AG20443 (cell line): ENCODE measurements around the gene FMO1.
"Not testable (repeated sequence)": the region's sequence is repeated elsewhere in the genome, so short reads cannot be mapped to it uniquely, and the experiment has no call there.

Experiments
- DNase-seq: peaks from one replicate; pipeline ENCODE4 v3.0.0; 2012; ENCODE audit warnings: low spot score, mixed read lengths

Gene FMO1, protein sequence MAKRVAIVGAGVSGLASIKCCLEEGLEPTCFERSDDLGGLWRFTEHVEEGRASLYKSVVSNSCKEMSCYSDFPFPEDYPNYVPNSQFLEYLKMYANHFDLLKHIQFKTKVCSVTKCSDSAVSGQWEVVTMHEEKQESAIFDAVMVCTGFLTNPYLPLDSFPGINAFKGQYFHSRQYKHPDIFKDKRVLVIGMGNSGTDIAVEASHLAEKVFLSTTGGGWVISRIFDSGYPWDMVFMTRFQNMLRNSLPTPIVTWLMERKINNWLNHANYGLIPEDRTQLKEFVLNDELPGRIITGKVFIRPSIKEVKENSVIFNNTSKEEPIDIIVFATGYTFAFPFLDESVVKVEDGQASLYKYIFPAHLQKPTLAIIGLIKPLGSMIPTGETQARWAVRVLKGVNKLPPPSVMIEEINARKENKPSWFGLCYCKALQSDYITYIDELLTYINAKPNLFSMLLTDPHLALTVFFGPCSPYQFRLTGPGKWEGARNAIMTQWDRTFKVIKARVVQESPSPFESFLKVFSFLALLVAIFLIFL

DNA sequence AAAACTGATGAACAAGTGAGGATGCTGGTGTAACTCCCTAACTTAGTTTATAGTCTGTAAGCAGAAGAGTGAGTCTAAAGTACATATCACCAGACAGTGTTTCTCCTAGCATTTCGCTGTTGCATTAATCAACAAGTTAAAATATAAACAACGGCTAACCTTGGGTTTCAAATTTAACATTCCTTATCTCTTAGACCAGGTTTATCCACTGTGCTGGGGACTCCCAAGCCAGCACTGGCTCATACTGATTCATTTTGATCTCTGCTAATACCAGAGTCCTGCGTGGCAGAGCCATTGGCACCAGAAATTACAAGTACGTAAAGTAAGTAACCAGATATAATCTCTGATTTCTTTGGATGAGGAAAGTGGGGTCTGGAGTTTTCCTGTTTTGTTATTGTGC, at the start of gene FMO1:
FMO1 (plus strand) TSS at position 193 of the 400 bp plus-strand sequence. CDS start 9,594 bp downstream, outside the sequence.
- DNase-seq = no peak

DNA sequence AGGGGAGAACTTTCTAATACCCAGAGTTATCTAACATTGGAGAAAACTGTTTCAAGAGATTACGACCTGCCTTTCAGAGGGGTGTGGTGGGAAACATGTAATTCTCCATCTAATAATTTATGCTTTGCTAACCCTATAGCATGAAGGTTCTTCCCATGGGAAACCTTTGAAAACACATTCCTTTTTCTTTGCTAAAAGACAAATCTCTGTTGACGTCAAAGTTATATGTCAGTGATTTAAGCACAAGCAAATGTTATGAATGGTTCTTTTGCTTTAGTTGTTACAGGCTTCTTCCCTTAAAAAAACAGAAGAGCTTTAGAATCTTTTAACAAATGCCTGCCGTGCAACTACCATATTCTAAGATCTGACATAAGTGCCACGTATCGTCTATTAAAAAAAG, 44.0 kb upstream of the FMO1 start:
- no peak for DNase-seq

DNA sequence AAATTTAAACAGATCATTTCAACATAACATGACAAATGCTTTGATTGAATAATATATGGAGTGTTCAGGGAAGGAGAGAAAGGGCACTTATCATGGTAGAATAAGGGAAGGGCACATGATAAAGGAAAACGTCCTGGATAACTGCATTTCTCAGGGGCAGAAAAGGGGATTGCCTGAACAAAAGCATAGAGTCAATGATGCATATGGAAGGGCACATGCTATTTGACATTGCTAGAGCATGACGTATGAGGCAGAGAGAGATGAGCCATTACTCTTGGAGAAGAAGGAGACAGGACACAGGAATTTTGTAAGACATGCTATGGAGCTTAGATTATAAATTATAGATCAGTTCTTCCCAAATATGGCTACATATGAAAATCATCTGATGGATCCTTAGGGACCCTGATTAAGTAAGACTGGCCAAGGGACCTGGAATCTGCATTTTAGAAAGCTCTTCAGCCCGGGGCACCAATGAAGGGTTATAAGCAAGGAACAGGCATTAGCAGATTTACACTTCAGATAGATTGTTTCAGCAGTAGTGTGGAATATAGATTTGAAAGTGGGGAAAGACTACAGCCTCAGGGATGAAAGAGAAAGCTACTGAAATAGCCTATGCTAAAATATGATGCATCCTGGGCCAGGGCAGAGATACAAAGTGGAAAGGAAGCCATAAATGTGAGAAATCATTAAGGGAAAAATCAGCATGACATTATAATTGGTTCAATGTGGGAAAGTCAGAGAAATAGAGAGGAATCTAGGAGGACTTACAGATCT, 41.9 kb upstream of the FMO1 start:
- DNase-seq = no peak

DNA sequence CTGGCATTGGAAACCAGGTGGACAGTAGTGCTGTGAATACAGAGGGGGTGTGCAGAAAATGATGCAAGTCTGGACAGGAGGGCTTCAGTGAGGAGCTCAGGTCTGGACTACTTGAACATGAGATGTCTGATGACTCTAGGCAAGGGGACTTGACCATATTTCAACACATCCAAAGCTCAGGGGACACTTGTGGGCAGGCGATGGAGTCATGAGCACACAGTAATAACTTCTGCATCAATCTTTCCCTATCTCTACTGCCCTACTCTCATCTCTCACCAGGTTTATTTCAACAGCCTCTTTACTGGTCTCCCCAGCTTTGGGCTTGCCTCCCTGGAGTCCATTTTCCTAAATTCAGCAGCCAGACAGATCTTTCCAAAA, 41.3 kb upstream of the FMO1 start:
- no peak for DNase-seq

DNA sequence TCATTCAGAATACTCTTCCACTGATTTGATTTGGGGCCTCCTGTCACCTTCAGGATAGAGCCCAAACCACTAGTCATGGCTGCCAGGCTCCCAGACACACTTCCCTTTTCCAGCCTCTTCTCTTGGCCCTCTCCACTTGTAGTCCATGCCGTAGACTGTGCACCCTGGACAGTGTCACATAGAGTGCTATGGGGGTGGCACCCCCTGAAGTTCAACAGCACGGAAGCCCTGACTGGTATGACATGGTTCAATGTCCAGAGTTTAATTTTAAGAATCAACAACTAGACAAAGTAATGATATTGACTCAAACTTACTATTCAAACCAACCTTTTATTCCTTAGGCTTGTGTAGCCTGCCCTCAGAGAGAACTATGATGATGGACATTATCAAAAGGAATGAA, 40.9 kb upstream of the FMO1 start:
- DNase-seq = no peak

DNA sequence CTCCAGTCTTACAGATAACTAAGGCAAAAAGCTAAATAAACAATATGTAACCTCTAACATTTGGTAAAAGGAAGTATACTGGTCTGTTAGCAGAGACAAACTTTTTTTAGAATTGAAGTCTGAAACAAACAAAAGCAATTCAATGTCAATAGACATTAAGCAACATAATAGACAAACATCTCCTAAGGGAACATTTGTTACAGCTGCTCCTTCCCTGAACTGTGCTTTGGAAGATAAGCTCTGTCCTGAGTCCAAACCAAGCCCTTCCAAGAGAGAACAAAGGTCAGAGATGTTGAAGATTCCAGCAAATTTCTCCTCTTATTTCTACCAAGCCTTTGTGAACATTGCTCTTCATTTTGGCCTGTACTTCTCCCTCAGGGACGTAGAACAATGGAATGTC, 37.9 kb upstream of the FMO1 start:
- no peak for DNase-seq

DNA sequence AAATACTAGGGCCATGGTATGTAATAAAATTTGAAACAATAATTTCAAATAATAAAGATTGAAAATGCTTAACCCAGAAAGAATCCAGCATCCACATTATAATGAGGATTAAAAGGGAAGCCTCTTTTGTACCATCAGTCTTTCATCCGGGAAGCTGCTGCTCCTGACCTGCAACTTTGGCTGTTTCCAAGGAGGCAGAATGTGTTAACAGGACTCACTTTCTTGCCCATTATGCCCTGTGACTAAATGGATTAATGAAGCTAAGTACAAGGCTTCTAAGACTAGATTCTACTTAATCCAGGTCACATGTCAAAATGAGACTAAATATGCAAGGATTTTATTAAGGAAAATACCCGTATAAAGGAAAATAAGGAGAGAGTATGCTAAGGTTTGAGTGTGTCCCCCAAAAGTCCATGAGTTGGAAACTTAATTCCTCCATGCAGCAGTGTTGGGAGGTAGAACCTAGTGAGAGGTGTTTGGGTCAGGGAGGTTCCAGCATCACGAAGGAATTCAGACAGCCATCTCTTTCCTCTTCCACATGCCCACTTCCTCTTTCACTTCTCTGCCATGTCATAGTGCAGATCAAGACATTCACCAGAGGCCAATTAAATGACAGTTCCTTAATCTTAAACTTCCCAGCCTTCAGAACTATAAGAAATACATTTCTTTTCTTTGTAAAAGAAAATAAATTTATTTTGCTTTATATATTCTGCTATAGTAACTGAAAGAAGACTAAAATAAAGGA, 35.5 kb upstream of the FMO1 start:
- no peak for DNase-seq

DNA sequence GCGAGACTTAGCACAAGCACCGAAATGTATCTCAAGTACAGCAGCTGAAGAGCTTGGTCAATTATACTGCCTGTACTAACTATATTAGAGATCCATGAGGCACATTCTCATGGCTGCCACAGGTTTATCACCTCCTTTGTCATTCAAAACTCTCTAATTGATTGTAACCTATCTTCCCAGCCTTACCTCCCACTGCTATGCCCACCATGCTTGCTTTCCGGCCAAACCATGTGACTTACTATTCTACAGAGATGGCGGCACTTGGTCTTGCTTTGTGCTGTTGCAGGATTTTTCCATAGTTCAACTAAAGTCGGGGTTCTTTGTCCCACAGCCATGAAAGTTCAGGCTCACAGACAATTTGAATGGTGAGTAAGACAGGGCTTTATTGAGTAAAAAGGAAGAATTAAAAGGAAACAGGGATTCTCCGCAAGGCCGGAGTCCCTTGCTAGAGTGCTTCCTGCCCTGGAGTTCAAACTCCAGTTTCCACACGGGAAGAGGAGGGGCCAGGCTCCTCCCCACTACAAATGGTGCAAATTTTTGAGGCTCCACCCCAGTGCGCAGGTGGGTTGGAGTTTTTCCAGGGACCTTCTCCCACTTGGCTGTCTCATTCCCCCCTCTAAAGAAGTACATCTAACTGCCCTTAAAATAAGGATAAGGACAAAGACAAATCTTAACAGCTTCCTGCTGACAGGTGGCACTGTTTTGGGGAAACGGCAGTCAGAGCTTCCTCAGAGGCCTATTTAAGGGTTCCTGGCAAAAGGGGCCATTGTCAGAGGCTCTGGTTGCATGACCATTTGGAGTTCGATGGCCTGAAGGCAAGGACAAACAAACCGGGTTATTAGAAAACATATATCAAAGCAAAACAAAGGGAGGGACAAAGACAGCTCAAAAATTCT, 34.5 kb upstream of the FMO1 start:
- no peak for DNase-seq

DNA sequence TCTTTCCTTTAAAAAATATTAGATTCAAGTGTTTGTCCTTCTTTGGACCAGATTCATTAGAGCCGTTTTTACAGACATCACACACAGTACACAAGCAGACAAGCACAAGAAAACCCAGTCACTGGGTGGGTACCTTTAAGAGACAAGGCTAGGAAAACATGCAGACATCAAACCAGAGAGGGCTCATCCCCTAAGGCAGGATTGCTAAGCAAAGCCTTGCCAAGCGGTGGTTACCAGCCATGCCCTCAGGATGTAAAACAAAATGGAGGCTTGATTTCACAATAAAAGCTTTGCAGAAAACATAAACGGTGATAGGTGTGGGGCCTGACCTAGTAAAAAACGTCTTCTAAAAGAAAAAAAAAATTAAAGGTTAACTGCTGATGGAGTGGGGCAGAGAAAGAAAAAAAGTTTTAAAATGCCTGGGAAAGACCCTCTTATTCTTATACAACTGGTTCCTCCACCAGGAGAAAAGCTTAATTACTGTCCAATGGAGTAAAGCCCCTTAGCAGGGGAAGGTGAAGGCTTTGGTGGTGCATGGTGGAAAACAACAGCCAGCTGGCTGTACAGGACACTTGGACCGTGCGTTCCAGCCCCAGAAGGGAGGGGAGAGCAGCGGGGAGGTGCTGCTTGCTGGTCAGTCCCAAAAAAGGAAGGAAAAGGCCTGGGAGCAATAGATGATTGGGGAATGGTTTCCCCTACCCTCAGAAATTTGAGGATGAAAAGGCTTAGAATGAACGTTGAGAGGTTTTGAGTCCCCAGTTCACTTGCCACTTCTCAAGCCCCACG, 30.4 kb upstream of the FMO1 start:
- DNase-seq = no peak

DNA sequence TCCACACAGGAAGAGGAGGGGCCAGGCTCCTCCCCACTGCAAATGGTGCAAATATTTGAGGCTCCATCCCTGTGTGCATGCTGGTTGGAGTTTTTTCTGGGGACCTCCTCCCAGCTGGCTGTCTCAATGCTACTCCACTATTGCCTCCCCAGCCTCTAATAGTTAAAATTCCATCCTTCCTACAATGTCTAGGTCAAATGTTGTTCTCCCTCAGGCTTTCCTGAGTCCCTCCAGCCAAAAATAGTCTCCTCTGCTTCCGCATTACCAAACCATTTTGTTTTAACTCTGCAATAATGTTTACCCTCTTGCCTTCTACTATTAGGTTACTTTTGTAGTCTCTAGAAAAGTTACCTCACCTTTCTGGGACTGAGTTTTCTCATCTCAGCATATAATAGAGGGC, 29.6 kb upstream of the FMO1 start:
- no peak for DNase-seq

DNA sequence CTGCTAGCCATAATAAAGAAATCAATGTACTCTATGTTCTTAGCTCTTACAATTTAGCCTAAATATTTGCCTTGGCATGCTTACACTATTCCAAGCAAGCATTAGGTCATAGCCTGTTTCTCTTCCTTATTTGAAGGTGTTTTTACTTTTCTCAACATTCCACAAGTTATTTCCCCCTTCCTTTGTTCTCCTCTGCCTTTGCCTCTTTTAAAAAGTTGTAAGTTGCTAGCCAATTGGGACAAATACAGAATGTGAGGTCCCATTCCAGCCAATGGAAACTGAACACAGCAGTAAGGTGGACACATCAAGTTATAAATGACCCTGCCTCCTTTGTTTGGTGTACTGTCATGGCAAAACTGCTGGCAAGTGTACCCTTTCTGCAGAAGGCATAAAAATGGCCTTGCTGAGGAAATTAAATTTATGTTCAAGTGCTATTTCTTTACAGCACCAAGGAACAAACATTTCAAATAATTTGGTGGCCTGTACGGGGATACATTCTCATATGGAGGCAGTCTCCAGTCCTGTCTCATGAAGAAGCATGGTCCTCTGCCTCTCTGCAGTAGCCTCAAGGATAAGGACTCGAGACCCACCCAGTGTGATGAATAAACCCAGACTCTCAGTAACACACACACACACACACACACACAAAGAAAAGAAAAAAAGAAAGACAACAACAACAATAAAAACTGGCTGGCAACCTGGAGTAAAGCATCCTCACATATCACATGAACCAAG, 28.8 kb upstream of the FMO1 start:
- DNase-seq = no peak

DNA sequence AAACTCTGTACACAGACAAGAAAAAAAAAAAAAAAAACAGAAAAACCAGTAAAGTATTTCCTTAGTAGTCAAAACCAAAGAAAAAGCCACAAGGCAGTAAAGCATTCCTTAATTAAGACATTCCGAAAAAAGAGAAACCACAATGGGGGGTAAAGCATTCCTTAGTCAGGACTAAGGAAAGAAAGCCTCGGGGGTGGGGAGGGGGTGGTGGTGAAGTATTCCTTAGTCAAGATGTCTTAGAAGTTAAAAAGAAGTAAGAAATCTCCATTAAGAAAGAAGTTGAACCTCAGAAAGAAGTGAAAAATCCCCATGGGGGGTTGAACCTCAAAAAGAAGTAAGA, 28.2 kb upstream of the FMO1 start:
- peak; percentile 63 for DNase-seq

DNA sequence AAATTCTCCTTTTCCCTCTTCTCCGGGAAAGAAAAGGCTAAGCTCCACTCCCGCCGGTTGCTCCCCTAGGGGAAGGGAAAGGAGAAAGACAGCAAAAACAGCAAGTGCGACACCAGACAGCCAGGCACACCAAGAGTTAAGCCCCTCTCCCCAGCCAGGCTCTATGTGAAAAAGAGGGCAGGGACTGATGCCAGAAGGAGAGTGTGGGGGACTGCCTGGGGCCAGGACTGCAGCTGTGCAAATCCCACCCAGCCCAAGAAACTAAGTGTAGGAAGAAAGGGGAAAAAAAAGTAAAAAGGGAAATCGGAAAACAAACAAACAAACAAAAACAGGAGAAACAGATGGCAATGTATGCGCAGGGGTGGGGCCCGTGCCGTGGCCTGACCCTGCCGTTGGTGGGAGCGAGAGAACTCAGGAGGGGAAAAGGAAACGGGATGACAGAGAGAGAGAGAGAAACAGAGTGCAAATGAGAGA, 27.7 kb upstream of the FMO1 start:
- DNase-seq = no peak

DNA sequence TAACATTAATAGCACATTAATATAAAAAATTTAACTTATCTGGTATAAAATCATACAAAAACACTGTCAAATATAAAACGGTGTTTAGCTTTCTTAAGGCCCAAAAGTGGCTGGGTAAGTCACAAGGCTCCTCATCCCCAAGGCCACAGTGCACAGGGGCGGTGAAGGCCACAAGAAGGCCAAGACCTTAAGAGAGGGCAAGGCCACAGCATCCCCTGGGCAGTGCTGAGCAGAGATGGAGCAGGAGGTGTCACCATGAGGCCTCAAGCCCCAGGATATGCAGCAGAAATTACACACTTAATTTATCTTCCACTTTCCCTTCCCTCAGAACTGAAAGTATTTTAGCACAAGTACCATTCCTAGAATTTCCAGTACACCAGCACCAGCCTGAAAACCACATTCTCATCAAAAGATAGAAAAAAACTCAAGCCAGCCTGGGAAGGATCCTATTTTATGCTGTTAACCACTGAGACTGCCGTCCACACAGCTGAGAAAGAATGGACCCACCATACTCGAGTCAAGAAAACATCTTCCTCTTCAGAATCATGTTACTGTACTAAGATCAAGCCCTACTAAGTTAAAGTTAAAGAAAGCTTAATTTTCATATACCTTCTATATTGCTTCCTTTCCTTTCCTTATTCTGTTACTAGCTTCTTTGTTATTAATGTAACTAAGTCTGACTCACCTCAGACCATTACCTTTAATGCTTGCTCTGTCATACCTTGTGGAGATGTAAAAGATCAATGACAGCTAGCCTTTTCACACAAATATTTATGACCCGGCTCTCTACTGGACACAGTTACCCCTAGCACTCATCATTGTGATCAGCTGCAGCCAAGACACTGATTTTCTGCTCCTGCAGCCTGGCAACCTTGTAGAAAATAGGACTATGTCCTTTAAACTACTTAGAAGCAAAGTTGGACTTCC, 26.4 kb upstream of the FMO1 start:
- no peak for DNase-seq

DNA sequence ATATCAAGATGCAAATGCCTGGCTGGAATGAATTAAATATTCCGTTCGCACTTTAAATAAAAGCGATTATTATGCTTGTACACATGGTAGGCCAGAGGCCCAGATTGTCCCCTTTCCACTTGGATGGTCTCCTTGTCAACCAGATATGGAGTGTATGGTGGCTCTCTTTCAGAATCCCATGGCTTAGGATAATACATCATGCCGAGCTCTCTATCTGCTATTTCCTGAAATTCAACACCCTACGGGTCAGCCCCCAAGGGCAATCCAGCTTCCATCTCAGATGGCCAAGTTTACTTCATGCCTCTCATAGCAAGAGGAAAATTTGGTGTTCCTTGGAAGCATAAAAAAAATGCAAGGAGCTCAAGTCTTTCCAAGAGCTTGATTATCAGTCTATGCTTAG, 25.4 kb upstream of the FMO1 start:
- DNase-seq = no peak

DNA sequence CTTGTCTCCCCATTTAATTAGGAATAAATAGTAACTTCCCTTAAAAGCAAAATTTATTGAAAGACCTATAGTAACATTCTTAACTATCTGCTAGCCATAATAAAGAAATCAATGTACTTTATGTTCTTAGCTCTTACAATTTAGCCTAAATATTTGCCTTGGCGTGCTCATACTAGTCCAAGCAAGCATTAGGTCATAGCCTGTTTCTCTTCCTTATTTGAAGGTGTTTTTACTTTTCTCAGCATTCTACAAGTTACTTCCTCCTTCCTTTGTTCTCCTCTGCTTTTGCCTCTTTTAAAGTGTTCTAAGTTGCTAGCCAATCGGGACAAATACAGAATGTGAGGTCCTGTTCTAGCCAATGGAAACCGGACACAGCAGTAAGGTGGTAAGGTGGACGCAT, 24.0 kb upstream of the FMO1 start:
- not testable (repeated sequence) for DNase-seq

DNA sequence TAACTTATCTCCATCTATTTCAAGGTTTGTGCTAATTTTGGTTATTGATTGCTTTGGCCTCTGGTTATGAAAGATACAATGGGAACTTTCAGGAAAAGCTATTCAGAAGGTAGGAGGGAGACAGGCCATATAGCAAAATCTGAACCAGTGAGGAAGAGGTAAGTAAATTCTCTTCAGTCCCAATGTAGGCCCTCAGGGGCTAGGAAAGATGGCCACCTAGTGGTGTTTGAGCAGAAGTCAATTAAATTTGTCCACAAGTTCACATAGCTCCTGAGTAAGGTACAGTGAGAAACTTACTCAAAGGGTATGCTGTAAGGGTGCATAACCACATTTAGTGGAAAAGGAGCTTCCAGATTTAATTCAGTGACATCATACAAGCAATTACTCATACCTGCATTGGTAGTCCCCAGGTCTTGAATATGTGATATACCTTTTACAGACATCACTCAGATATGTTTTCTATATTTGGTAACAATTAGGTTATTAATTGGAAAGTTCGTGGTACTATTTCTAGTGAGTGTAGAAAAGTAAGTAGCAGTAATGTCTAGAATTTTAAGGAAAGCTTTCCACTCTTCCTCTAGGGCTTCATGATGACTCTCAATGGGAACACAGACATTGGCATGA, 21.4 kb upstream of the FMO1 start:
- DNase-seq = peak; percentile 75

DNA sequence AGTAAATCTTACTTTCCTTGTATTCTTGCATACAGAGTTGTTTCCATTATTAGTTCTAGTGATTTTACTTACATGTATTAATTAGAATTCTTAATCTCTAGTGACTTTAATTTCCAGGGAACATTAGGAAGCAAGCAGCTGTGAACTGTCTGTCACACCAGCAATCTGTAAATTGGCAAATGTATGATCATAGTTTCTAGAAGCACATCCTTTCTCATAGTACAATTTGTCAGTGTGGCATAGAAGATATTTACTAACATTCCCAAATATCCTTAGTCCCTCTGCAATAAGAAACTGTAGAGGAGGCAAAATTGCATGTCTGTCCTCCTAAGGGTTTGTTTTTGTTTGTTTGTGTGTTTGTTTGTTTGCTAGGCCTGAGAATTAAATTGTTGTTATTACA, 17.0 kb upstream of the FMO1 start:
- DNase-seq = no peak
